Measurements from ENCODE around the gene HMGCR. TPM values are rescaled to one million over a fixed set of nuclear protein-coding genes. Genes with fewer than 3 reads are reported as not detected.

The HMGCR gene
- total RNA-seq, 6 donors from 2014 or later: 29.3 to 93.7 (median 72.5) TPM

- no peaks in the 10 kb centered on the region for H3K9me3 ChIP-seq
- H3K4me3 ChIP-seq: no peak overlapping the region
- peak overlapping the region in 1 of 4 donors; percentile 94 for H3K27ac ChIP-seq
- WGBS, 2 donors: 79 to 83% methylated on average over 2 of the region's 2 CpGs
- no peaks in the 10 kb centered on the region for H3K27me3 ChIP-seq
- ATAC-seq (ENCODE audit: low FRiP score in 2 of 2) (no peak), DNase-seq (no peak)
- H3K36me3 ChIP-seq: no peaks in the 10 kb centered on the region
- H3K4me1 ChIP-seq: peaks cover 17 to 28% (median 19%) of the 10 kb centered on the region in 4 donors
- TF ChIP-seq POLR2AphosphoS5 (IDR thresholded peaks at IDR 0.05): no peak
- TF ChIP-seq CTCF (IDR thresholded peaks at IDR 0.05): no peak
- no peak for TF ChIP-seq POLR2A (IDR thresholded peaks at IDR 0.05)
- no peak for TF ChIP-seq EP300 (IDR thresholded peaks at IDR 0.05)
Measured at GRCh38 chr5:75335486-75335885, 1.5 kb upstream of the HMGCR start.

GRCh38 chr5:75335952-75336614 lies 937 bp upstream of the HMGCR start:
- DNase-seq: peak in 1 of 2 donors; percentile 64
- Histone ChIP-seq H3K4me1 (peaks cover 17 to 28% (median 19%) of the 10 kb centered on the region in 4 donors), H3K27ac (peak overlapping the region; percentile 85 to 98 (median 91)), H3K9me3 (no peaks in the 10 kb centered on the region), H3K27me3 (no peaks in the 10 kb centered on the region), H3K4me3 (peak overlapping the region; percentile 22 to 94 (median 80)), H3K36me3 (no peaks in the 10 kb centered on the region)
- WGBS, 2 donors: 13 to 15% methylated on average over 12 of the region's 12 CpGs
- TF ChIP-seq POLR2A (IDR thresholded peaks at IDR 0.05) (no peak), CTCF (IDR thresholded peaks at IDR 0.05) (peak; percentile 12 to 76 (median 54))
- peak; percentile 79 to 87 for ATAC-seq (ENCODE audit: low FRiP score in 2 of 2)

GRCh38 chr5:75337366-75338021 lies 474 bp downstream of the HMGCR start:
- peak in 1 of 2 donors; percentile 33 for ATAC-seq (ENCODE audit: low FRiP score in 2 of 2)
- peak overlapping the region; percentile 70 to 94 (median 88) for H3K4me3 ChIP-seq

GRCh38 chr5:75338408-75338807 lies 1.4 kb downstream of the HMGCR start:
- DNase-seq (no peak), ATAC-seq (ENCODE audit: low FRiP score in 2 of 2) (no peak)
- 51 to 64% methylated on average over 2 of the region's 2 CpGs for WGBS, 2 donors
- Histone ChIP-seq H3K27me3 (no peaks in the 10 kb centered on the region), H3K36me3 (peaks cover 0 to 10% (median 1%) of the 10 kb centered on the region in 4 donors), H3K27ac (peak overlapping the region in 1 of 4 donors; percentile 94), H3K4me3 (peak overlapping the region in 3 of 4 donors; percentile 70 to 94 (median 91)), H3K4me1 (peaks cover 17 to 33% (median 19%) of the 10 kb centered on the region in 4 donors), H3K9me3 (no peaks in the 10 kb centered on the region)
- TF ChIP-seq POLR2A (IDR thresholded peaks at IDR 0.05): no peak

More at GRCh38 chr5:75337366-75338021, 474 bp downstream of the HMGCR start:
- 0% methylated on average over 7 to 46 of the region's 50 CpGs for WGBS, 2 donors
- H3K27me3 ChIP-seq: no peaks in the 10 kb centered on the region
- peaks cover 0 to 1% (median 0%) of the 10 kb centered on the region in 4 donors for H3K36me3 ChIP-seq
- H3K27ac ChIP-seq: peak overlapping the region; percentile 85 to 98 (median 91)
- peaks cover 17 to 33% (median 19%) of the 10 kb centered on the region in 4 donors for H3K4me1 ChIP-seq
- no peaks in the 10 kb centered on the region for H3K9me3 ChIP-seq
- TF ChIP-seq POLR2A (IDR thresholded peaks at IDR 0.05) (peak in 1 of 4 donors; percentile 42), CTCF (IDR thresholded peaks at IDR 0.05) (no peak), EP300 (IDR thresholded peaks at IDR 0.05) (no peak)
- peak in 1 of 2 donors; percentile 42 for DNase-seq

GRCh38 chr5:75340714-75341478 lies 3.9 kb downstream of the HMGCR start:
- Histone ChIP-seq H3K27ac (no peak overlapping the region), H3K36me3 (peaks cover 4 to 27% (median 10%) of the 10 kb centered on the region in 4 donors), H3K4me1 (peaks cover 16 to 30% (median 18%) of the 10 kb centered on the region in 4 donors), H3K27me3 (no peaks in the 10 kb centered on the region), H3K4me3 (no peak overlapping the region), H3K9me3 (no peaks in the 10 kb centered on the region)
- TF ChIP-seq POLR2AphosphoS5 (IDR thresholded peaks at IDR 0.05) (no peak), POLR2A (IDR thresholded peaks at IDR 0.05) (no peak), EP300 (IDR thresholded peaks at IDR 0.05) (no peak), CTCF (IDR thresholded peaks at IDR 0.05) (no peak)
- ATAC-seq (ENCODE audit: low FRiP score in 2 of 2) (no peak), DNase-seq (no peak)
- 71 to 77% methylated on average over 3 of the region's 3 CpGs for WGBS, 2 donors
